Measurements from ENCODE around the gene MPPED2.

DNA sequence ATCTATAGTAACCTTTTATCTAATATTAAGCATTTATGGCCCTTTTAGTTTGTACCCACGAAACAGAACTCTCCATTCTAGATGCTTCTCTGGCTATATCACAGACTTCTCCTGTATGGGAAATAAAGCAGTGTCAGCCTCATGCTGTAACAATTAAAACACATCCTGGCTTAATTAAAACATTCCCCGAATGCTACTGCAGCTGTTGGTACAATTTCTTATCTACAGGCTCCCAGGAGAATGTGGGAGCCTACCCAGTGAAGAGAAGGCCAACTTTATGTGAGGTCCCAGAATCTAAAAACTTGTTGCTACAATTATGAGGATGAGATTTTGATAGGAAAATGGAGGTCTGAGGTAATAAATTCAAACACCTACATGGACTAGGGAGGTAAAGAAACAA is 83.8 kb downstream of the MPPED2 start:
- TF ChIP-seq ZNF274 (IDR thresholded peaks at IDR 0.05; ENCODE audit: low read depth, low read length): no peak
- no peak for TF ChIP-seq YY1 (IDR thresholded peaks at IDR 0.05; ENCODE audit: insufficient read depth, insufficient read length)
